Panc1 (cell line): ENCODE measurements around the gene FOXJ2. TPM values are rescaled to one million over a fixed set of nuclear protein-coding genes. Genes with fewer than 3 reads are reported as not detected.

Experiments used
- ATAC-seq: fragments of 200-7000 bp; cut with Tn5 transposase; 2 replicates; pipeline ENCODE4 v1.9.1; 2020; ENCODE audit warnings: mild to moderate bottlenecking, moderate library complexity
- BruUV-seq: library from RNA; stranded (reverse); fragments of 400-500 nt; replicated peaks from 2 replicates; lab custom pipeline; 2021; lab: Mats Ljungman, UMichigan
- CTCF ChIA-PET: fragments of 300-600 bp; sonication (Branson Sonifier 250); formaldehyde crosslinking; loops from one replicate; lab custom pipeline; 2022; ENCODE audit warnings: antibody characterized with exemption; lab: Charles Lee
- POLR2A ChIA-PET: fragments of 300-600 bp; sonication (Branson Sonifier 250); formaldehyde crosslinking; loops from one replicate; lab custom pipeline; 2022; ENCODE audit warnings: antibody characterized with exemption; lab: Charles Lee
- DNase-seq: peaks from one replicate; pipeline ENCODE4 v3.0.0-alpha.2; 2010; ENCODE audit warnings: low read depth, low spot score
- H3K27ac ChIP-seq: 2 replicates; pipeline ENCODE4 v1.5.1; 2011; ENCODE audit warnings: mild to moderate bottlenecking, low read length, inconsistent platforms
- H3K27me3 ChIP-seq: fragments of 200-500 bp; sonication (Bioruptor generic); 2 replicates; pipeline ENCODE4 v1.6.0; 2014; ENCODE audit warnings: low read length, inconsistent platforms; ENCODE audit not compliant: control insufficient read depth, insufficient read depth
- H3K36me3 ChIP-seq: fragments of 200-500 bp; sonication (Bioruptor generic); 2 replicates; pipeline ENCODE4 v1.5.1; 2014; ENCODE audit warnings: inconsistent platforms, mild to moderate bottlenecking, low read length, moderate library complexity; ENCODE audit not compliant: control insufficient read depth, insufficient read depth
- H3K4me1 ChIP-seq: 2 replicates; pipeline ENCODE4 v1.5.1; 2011; ENCODE audit warnings: inconsistent platforms, mild to moderate bottlenecking, low read length, moderate library complexity; ENCODE audit not compliant: control insufficient read depth, insufficient read depth
- H3K4me3 ChIP-seq, 2 experiments: 2 replicates each; pipeline ENCODE4 v1.5.1; 2011 to 2012; ENCODE audit warnings: low read depth in 2 of 2, low read length in 2 of 2, mild to moderate bottlenecking in 2 of 2, inconsistent platforms in 1 of 2, moderate library complexity in 1 of 2
- H3K9me3 ChIP-seq: fragments of 200-500 bp; sonication (Bioruptor generic); 2 replicates; pipeline ENCODE4 v1.5.1; 2014; ENCODE audit warnings: low read depth, mild to moderate bottlenecking, inconsistent platforms, low read length, moderate library complexity; ENCODE audit not compliant: control insufficient read depth, insufficient read depth
- POLR2AphosphoS5 ChIP-seq: IDR thresholded peaks from 2 replicates; pipeline ENCODE4 v1.6.1; 2012; ENCODE audit warnings: mild to moderate bottlenecking, low read depth, low read length, moderate library complexity
- SIN3A ChIP-seq: IDR thresholded peaks from 2 replicates; pipeline ENCODE4 v1.6.1; 2012; ENCODE audit warnings: low read depth, mild to moderate bottlenecking, low read length, moderate library complexity, borderline replicate concordance; ENCODE audit not compliant: insufficient read depth
- TCF7L2 ChIP-seq: IDR thresholded peaks from 2 replicates; pipeline ENCODE4 v1.6.1; 2011; ENCODE audit warnings: mild to moderate bottlenecking, low read depth, low read length, inconsistent platforms
- in situ Hi-C: cut with HindIII; loops from 2 replicates; pipeline ENCODE4 v1.10.0; 2016; ENCODE audit warnings: low sequenced_read_pairs, low pct_unique_long_range_greater_than_20kb
- intact Hi-C: fragments of 100-400 bp; cut with micrococcal nuclease; formaldehyde crosslinking; loops from one replicate; pipeline ENCODE4 v1.10.0; 2022; ENCODE audit not compliant: unreplicated experiment
- total RNA-seq: library from RNA; stranded (reverse); gene quantifications from one replicate; pipeline ENCODE4 v1.2.1, GENCODE V29; 2021; ENCODE audit not compliant: unreplicated experiment
- TF ChIP-seq, protein P1 (sequence below): fragments of 450-650 bp; IDR thresholded peaks from 2 replicates; pipeline ENCODE4 v1.5.1; 2017; ENCODE audit warnings: mild to moderate bottlenecking
- TF ChIP-seq, protein P2 (sequence below), 2 experiments: IDR thresholded peaks; 2 replicates each; pipeline ENCODE4 v1.6.1; 2011 to 2012; ENCODE audit warnings: low read depth in 2 of 2, control low read depth in 1 of 2, low read length in 1 of 2, mild to moderate bottlenecking in 1 of 2, moderate library complexity in 1 of 2; ENCODE audit not compliant: insufficient read depth in 1 of 2

The FOXJ2 gene
- total RNA-seq, 1 experiment from 2014 or later: 10.9 TPM

DNA sequence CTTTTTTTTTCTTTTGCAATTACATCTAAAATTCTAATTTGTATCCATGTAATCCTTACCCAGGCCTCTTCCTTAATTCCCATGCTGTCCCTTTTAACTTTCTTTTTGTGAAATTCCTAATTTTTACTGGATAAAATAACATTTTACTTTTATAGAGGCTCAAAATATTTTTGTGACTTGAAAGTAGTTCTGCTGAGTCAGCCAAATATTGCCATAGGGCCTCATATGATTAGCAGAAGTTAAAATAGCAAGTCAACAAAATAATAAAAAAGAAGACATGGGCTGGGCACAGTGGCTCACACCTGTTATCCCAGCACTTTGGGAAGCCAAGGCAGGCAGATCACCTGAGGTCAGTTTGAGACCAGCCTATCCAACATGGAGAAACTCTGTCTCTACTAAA, 31.6 kb downstream of the FOXJ2 start:
- ChIA-PET POLR2A (no interaction called here), CTCF (no interaction called here)
- Histone ChIP-seq H3K36me3 (no peaks in the 10 kb centered on the region), H3K4me1 (no peaks in the 10 kb centered on the region), H3K9me3 (no peaks in the 10 kb centered on the region), H3K27ac (no peak overlapping the region), H3K4me3 (no peak overlapping the region), H3K27me3 (no peaks in the 10 kb centered on the region)
- intact Hi-C loops: no loop called here
- no TSS peak for BruUV-seq
- ATAC-seq (no peak), DNase-seq (no peak)
- TF ChIP-seq, protein P1, sequence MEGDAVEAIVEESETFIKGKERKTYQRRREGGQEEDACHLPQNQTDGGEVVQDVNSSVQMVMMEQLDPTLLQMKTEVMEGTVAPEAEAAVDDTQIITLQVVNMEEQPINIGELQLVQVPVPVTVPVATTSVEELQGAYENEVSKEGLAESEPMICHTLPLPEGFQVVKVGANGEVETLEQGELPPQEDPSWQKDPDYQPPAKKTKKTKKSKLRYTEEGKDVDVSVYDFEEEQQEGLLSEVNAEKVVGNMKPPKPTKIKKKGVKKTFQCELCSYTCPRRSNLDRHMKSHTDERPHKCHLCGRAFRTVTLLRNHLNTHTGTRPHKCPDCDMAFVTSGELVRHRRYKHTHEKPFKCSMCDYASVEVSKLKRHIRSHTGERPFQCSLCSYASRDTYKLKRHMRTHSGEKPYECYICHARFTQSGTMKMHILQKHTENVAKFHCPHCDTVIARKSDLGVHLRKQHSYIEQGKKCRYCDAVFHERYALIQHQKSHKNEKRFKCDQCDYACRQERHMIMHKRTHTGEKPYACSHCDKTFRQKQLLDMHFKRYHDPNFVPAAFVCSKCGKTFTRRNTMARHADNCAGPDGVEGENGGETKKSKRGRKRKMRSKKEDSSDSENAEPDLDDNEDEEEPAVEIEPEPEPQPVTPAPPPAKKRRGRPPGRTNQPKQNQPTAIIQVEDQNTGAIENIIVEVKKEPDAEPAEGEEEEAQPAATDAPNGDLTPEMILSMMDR: no peak
- TF ChIP-seq SIN3A (no peak), TCF7L2 (no peak), POLR2AphosphoS5 (no peak)
- TF ChIP-seq, protein P2, sequence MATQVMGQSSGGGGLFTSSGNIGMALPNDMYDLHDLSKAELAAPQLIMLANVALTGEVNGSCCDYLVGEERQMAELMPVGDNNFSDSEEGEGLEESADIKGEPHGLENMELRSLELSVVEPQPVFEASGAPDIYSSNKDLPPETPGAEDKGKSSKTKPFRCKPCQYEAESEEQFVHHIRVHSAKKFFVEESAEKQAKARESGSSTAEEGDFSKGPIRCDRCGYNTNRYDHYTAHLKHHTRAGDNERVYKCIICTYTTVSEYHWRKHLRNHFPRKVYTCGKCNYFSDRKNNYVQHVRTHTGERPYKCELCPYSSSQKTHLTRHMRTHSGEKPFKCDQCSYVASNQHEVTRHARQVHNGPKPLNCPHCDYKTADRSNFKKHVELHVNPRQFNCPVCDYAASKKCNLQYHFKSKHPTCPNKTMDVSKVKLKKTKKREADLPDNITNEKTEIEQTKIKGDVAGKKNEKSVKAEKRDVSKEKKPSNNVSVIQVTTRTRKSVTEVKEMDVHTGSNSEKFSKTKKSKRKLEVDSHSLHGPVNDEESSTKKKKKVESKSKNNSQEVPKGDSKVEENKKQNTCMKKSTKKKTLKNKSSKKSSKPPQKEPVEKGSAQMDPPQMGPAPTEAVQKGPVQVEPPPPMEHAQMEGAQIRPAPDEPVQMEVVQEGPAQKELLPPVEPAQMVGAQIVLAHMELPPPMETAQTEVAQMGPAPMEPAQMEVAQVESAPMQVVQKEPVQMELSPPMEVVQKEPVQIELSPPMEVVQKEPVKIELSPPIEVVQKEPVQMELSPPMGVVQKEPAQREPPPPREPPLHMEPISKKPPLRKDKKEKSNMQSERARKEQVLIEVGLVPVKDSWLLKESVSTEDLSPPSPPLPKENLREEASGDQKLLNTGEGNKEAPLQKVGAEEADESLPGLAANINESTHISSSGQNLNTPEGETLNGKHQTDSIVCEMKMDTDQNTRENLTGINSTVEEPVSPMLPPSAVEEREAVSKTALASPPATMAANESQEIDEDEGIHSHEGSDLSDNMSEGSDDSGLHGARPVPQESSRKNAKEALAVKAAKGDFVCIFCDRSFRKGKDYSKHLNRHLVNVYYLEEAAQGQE (IDR thresholded peaks at IDR 0.05; ENCODE audit: insufficient read depth in 1 of 2, low read depth in 2 of 2, low read length in 1 of 2): no peak
- in situ Hi-C loops: no loop called here

DNA sequence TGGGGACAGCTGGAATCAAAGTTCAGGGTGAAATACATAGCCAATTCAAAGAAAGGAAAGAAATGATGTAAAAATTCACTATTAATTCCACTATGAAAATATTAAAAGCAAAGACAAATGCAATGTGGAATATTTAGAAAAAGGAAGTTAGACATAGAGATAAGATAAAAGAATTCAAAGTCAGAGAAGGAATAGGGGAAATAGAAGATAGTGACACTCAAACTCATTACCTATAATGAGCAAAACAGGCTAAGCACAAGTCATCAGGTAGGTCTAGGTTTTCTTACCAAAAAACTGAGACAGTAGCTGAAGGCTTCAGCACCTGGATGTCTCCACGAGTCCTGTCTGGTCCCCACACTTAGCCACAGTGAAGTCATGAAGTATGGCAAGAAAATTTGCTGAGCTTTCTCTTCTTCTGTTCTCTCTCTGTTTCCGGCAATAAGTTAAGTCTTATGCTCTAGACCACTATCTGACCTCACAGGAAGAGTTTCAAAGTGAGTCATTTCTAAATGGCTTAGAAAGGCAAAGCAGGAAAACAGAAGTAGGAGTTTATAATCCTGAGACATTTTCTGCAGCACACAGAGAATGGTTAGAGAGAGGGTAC, 33.6 kb downstream of the FOXJ2 start, which contains the start of gene C3AR1:
Gene C3AR1, minus strand, starts transcription at position 369 of the 604 bp plus-strand sequence. CDS start 6,174 bp downstream, outside the sequence.
- no peak for TF ChIP-seq SIN3A
- TF ChIP-seq TCF7L2: no peak
- no peak for TF ChIP-seq POLR2AphosphoS5
- TF ChIP-seq, protein P2 (IDR thresholded peaks at IDR 0.05; ENCODE audit: insufficient read depth in 1 of 2, low read depth in 2 of 2, low read length in 1 of 2): no peak
- TF ChIP-seq, protein P1: no peak
- no peak for DNase-seq
- H3K9me3 ChIP-seq: no peaks in the 10 kb centered on the region
- ChIA-PET POLR2A (no interaction called here), CTCF (no interaction called here)
- in situ Hi-C loops (no loop called here), intact Hi-C loops (no loop called here)
- no peaks in the 10 kb centered on the region for H3K4me1 ChIP-seq
- H3K4me3 ChIP-seq: no peak within 1 kb of the TSS
- ATAC-seq: no peak
- H3K27ac ChIP-seq: no peak within 1 kb of the TSS
- H3K27me3 ChIP-seq: no peaks in the 10 kb centered on the region
- H3K36me3 ChIP-seq: no peaks in the 10 kb centered on the region
- no TSS peak for BruUV-seq
